Stimulated activated naive CD8-positive, alpha-beta T cell treated with anti-CD3 and anti-CD28 coated beads, Interleukin-15, Interleukin-2, amounts not matched to agents 100 U/mL and 50 U/mL, for 24 hours (primary cell): Measurements from ENCODE around the gene FLAD1.

ENCODE experiments used
- ATAC-seq: fragments of 150-1000 bp; cut with Tn5 transposase; one replicate; pipeline ENCODE4 v1.10.0; 2021
- DNase-seq: peaks from one replicate; pipeline ENCODE4 v3.0.0; 2021

The FLAD1 gene

GRCh38 chr1:154982897-154983648 lies at the start of gene FLAD1:
Gene FLAD1, plus strand, starts transcription at chr1:154983344. Its CDS starts 351 bp downstream, at chr1:154983695.
- DNase-seq = peak; percentile 97
- ATAC-seq = peak; percentile 100

DNA sequence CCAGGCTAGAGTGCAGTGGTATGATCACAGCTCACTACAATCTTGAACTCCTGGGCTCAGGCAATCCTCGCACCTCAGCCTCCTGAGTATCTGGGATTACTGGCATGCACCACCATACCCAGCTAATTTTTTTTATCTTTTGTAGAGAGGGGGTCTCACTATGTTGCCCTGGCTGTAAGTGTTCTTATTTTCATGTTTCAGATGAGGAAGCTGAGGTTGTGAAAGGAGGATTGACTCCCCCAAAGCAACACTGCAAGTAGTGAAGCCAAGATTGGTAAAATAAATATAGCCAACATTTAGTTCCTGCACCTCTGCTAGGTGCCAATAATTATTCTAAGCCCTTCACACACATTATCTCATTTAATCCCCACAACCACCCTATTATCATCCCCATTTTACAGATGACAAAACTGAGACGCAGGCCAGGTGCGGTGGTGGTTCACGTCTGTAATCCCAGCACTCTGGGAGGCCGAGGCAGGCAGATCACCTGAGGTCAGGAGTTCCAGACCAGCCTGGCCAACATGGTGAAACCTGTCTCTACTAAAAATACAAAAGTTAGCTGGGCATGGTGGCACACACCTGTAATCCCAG lies 48.7 kb upstream of the FLAD1 start:
- DNase-seq (no peak), ATAC-seq (no peak)

DNA sequence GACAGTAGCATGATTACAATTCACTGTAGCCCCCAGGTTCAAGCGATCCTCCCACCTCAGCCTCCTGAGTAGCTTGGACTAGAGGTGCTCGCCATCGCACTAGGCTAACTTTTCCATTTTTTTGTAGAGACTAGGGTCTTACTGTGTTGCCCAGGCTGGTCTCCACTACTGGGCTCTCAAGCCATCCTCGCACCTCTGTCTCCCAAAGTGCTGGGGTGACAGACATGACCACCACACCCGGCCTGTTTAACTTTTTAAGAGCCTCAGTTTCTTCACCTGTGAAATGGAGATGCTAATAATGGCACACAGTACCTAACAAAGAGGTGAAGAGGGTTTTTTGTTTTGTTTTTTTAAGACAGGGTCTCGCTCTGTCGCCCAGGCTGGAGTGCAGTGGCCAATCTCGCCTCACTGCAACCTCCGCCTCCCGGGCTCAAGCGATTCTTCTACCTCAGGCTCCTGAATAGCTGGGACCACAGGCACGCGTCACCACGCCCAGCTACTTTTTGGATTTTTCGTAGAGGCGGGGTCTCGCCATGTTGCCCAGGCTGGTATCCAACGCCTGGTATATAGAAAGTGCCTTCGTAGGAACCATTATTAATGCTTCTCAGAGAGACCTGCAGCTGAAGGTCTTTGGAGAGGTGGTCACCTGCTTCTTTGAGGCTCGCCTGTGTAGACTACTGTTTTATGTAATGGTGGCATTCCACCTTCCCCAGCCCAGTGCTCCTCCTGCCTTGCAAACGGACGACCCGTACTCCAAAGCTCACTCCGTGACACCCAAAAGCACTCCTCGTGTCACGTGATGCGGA lies 47.2 kb upstream of the FLAD1 start:
- ATAC-seq (no peak), DNase-seq (no peak)

- DNase-seq (peak; percentile 96), ATAC-seq (peak; percentile 84)
Measured at GRCh38 chr1:154936555-154937084, 46.5 kb upstream of the FLAD1 start, which contains the start of gene PMVK. Gene PMVK, minus strand, starts transcription at chr1:154936719. Its CDS starts 34 bp downstream, at chr1:154936685.

DNA sequence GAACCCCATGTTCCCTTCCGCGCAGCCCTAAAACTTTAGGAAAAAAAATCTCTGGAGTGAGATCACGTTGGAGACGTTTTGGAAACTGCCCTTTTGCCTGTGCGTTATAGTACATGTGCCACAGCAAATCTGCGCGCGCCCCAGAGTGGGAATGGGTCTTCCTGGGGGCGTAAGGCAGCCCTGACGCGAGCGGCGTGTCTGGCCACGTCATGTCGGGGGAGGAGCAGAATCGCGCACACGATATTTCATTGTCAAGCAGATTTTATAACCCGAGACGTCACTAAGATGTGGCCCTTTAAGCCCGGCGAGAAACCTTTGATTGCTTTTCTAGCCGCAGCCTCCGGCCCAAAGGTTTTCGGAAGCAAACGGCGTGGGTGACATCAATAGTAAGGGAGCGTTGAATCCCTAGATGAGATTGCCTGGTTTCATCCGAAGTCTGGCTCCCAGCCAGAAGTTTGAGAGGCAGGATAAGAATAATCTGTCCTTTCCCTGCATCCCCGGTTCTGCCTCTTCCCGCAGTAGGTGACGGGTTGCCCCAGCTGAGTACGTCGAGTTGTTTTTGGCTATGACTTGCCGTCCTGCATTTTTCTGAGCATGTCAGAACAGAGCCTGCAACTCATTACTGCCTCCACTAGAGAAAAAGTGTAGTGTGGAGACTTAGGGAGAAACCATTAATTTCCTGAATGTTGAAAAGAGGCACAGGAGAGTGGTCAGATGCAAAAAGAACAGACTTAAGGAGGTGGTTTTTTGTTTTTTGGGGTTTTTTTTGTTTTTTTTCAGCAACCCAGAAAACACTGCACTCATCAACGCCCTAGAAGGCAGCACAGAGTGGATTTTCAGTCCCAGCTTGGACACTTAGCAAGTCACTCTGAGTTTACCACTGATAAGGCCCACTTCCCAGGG lies 45.8 kb upstream of the FLAD1 start:
- peak; percentile 83 for ATAC-seq
- DNase-seq = peak; percentile 90

DNA sequence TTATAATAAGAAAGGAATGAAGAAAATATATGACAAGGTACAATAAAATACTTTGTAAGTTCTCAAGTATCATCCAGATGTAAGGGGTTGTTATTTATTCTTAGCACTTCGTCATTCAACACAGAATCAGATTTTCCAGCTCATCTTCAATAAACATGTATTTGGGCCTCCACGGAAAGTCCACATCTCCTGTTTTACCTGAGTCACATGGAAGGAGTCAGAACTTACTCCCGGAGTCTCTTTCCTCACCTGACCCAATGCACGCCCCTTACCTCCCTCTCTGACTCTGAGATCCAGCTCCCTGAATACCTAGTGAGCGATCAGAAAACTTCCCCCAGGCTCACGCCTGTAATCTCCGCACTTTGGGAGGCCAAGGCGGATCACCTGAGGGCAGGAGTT lies 45.2 kb upstream of the FLAD1 start:
- ATAC-seq = no peak
- no peak for DNase-seq

- ATAC-seq = no peak
- no peak for DNase-seq
Measured at GRCh38 chr1:154938604-154939399, 44.3 kb upstream of the FLAD1 start.

DNA sequence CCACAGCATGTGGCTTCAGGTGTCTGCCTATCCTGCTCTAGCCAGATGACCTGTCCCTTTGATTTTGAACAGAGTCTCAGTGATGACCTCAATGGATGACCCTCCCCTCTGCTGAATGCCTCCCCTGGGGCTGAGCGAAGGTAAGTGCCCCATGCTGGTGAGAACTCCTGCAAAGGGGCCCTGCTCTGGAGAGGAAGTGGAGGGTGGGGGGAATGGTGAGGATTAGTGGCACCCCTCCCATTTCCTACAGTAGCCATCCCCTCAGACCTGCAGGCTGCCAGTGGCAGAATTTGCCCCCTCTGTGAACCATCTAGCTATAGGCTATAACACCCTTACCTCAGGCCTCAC lies 43.0 kb upstream of the FLAD1 start:
- DNase-seq = no peak
- no peak for ATAC-seq

DNA sequence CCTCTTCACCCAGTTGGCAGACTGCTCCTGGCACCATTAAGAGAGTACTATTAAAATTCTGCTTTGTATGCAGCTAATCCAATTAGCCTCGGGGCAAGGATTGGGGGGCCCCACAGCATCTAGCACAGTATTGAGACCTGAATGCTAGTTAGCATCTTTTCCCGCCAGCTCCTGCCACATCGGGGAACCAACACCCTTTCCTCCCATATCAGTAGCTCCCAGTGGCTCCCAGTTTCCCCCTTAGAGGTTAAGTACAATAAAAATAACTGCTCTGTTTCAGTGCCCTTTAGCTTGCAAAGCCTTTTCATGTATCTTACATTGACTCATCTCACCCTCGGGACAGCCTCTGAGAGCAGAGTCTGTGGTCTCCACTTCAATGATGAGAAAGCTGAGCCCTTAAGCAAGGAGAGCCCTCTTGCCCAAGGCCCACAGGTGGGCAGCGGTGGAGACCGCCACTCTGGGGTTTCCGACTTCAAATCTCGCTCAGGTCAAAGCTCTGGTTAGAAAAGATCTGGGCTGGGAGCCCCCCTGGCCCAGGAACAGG lies 42.4 kb upstream of the FLAD1 start:
- peak; percentile 30 for ATAC-seq
- peak; percentile 36 for DNase-seq

- ATAC-seq (no peak), DNase-seq (no peak)
Measured at GRCh38 chr1:154941333-154942013, 41.7 kb upstream of the FLAD1 start.

DNA sequence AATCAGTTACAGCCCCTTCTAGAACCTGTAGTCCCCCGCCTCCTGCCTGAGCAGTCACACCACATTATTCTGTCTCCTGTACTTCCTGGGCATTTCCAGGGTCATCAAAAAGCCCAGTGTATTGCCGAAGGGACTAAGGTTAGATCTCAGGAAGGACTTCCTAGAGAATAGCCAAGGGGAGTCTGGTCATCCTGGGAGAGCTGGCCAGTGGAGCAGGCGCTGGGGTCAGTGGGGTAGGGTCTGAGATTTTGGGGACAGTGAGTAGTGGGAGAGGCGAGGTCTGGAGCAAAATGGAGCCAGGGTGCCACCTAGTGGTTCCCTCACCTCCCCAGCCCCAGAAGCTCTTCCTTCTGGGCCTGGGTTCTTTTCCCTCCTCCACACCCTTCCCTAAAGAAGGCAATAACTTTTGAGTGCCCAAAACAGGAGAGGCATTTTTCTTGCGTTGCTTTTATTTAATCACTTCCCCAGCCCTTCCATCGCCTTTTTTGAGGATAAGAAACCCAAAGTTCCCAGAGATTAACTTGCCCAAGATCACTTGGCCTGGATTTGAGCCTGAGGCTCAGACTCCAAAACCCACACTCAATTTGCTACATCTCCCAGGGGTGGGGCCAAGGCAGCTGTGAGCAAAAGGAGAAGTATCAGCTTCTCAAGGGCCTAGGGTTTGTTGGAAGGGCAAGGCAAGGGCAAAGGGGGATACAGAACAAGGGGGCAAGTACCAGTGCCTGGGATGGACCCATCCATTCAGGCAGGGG lies 39.3 kb upstream of the FLAD1 start:
- DNase-seq (peak; percentile 63), ATAC-seq (no peak)

GRCh38 chr1:154944401-154945159 lies 38.6 kb upstream of the FLAD1 start:
- DNase-seq = no peak
- no peak for ATAC-seq

GRCh38 chr1:154945160-154945961 lies 37.8 kb upstream of the FLAD1 start:
- no peak for DNase-seq
- ATAC-seq = no peak

GRCh38 chr1:154945962-154946850 lies 36.9 kb upstream of the FLAD1 start:
- no peak for DNase-seq
- no peak for ATAC-seq

GRCh38 chr1:154948079-154948478 lies 35.1 kb upstream of the FLAD1 start:
- DNase-seq (no peak), ATAC-seq (no peak)

GRCh38 chr1:154951901-154952657 lies 31.1 kb upstream of the FLAD1 start:
- DNase-seq = peak; percentile 72
- peak; percentile 44 for ATAC-seq
